Fibroblast of skin of right quadriceps (primary cell): ENCODE results near the gene LENG9.
"Not testable (repeated sequence)": the region's sequence is repeated elsewhere in the genome, so short reads cannot be mapped to it uniquely, and the experiment has no call there.

Experiments
- DNase-seq: peaks from one replicate; pipeline ENCODE4 v3.0.0-alpha.2; 2013

The LENG9 gene

GRCh38 chr19:54457773-54458647 lies 5.6 kb downstream of the LENG9 start:
- DNase-seq = no peak

DNA sequence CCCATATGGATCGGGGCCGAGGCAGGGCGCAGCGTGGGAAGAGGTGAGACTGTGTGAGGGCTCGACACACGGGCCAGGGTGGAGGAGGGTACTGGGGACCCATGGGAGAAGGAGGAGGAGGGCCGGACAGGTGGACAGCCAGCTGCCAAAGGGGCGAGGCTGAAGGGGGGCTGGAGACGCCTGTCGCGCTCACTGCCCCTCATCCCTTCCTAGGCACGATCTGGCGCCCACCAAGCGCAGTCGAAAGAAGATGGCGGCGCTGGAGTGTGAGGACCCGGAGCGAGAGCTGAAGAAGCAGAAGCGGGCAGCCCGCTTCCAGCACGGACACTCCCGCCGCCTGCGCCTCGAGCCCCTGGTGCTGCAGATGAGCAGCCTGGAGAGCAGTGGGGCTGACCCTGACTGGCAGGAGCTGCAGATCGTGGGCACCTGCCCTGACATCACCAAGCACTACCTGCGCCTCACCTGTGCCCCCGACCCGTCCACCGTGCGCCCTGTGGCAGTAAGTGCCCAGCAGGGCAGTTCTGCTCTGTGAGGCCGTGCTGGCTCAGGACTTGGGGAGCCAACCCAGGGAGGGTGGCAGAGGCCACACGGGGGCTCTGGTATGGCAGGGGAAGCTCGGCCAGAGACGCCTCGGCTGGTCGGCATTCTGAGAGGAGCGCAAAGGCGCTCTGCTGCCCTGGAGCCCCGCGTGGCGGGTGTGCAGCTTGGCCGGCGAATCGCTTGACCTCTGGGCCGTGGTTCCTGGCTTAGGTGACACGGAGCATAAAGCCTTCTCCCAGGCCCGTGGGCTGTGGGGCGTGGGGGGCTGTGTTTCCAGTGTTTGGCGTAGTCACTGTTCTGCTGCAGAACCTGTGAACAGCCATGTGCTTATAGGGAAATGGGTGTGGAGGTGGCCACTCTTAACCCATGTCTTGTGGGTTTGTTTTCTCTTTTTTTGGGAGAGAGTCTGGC lies 6.9 kb downstream of the LENG9 start:
- DNase-seq = no peak

DNA sequence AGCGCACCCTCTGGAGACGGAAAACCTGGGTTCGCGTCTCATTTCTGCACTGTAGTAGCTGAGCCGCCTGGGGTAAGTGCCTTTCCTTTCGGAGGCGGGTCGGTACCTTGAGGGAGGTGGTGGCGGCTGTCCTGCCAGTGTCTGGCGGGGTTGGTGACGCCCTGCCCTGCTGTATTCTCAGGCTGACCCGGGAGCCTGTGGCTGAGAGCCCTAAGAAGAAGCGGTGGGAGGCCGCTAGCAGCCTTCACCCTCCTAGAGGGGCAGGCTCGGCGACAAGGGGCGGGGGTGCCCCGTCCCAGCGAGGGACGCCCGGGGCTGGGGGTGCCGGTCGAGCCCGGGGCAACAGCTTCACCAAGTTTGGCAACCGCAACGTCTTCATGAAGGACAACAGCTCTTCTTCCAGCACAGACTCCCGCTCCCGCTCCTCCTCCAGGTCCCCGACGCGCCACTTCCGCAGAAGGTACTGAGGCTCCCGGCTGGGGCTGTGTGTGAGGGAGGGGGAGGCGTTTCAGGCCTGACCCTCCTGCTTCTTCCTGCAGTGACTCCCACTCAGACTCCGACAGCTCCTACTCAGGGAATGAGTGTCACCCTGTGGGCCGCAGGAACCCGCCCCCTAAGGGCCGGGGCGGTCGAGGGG lies 7.7 kb downstream of the LENG9 start:
- DNase-seq = no peak

GRCh38 chr19:54454781-54455675 lies 8.6 kb downstream of the LENG9 start:
- DNase-seq = no peak

DNA sequence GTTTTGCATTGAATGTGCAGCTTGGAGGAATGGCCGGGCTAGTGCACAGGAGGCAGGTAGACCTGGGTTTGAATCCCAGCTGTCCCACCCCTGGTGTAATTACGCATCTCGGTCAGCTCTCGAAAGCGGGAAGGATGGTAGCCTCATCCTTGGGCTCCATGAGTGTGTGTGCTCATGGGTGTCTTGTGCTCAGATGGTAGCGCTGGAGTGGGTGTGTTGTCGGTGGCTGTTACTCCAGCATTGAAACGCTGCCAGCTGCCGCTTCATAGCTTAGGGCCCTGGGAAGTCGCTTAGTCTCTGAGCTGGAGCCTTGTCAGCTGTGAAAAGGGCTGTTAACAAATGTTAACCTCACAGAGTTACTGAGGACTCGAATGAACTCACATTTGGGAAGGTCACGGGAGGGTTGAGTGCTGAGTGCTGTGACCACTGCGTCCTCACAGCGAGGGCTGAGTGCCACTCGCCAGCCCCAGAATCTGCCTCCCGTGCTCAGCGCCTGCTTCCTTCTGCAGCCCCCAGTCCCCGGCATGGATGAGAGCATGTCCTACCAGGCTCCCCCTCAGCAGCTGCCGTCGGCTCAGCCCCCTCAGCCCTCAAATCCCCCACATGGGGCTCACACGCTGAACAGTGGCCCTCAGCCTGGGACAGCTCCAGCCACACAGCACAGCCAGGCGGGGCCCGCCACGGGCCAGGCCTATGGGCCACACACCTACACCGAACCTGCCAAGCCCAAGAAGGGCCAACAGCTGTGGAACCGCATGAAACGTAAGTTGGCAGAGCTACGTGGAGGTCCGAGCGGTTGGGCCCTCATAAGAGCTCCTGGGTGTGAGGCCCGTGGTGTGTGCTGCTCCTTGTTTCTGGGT lies 9.4 kb downstream of the LENG9 start:
- DNase-seq = no peak

- DNase-seq = no peak
Observed at GRCh38 chr19:54452626-54453025, 11.0 kb downstream of the LENG9 start.

GRCh38 chr19:54451997-54452396 lies 11.6 kb downstream of the LENG9 start:
- no peak for DNase-seq

DNA sequence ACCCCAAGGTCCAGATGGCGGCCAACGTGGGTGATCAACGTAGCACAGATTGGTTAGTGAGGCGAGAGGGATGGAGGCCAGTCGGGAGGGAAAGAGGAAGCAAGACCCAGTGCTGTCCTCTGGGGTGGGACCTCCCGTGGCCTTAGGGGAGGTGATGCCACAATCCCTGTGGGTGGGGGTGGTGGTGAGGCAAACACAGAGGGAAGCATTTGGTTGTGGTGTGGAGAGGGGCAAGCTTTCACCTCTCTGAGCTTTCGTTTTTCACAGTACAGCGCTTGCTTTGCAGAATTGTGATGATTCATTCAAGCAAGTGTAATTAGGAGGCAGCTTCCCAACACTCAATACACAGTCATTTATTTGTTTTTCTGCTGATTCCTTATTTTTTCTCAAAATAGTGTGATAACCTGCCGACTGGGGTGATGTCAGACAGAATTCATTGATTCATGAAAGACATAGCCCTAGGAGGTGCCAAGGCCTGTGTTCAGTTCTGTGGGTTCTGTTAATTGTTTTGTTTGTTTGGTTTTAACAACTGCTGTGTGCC lies 12.2 kb downstream of the LENG9 start:
- no peak for DNase-seq

- DNase-seq = no peak
Observed at GRCh38 chr19:54449701-54450069, 13.9 kb downstream of the LENG9 start.

GRCh38 chr19:54448774-54449700 lies 14.5 kb downstream of the LENG9 start, which contains the start of gene LENG8:
LENG8 (plus strand) TSS chr19:54449199; CDS start chr19:54451345, 2,146 bp downstream.
- peak; percentile 97 for DNase-seq

DNA sequence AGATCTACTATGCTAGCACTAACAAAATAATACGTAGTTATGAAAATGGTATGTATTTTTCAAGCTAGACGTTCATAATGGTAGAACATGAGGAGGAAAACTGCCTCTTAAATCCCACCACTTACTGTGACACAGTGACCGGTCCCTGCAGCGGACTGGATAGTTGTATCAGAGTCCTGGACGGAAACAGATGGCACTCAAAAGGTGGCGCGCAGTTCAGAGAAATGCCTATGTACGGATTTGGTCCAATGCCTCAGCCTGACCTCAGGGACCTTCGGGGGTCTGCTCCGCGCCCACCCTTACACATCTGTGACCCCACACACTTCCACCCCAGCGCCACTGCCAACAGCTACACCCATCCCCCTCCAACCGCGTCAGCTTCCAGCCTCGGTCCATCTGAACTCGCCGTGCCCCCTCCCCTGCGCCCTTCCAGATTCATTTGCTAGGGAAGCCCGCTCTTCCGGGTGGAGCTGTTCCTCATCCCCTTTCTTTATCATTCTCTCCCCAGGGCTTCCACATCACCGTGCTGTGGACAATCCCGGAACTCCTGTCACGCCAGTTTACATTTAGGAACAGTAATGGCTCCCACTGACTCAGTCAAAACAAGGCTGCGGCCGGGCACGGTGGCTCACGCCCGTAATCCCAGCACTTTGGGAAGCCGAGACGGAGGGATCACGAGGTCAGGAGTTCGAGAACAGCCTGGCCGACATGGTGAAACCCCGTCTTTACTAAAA lies 15.4 kb downstream of the LENG9 start:
- peak; percentile 57 for DNase-seq

- not testable (repeated sequence) for DNase-seq
Observed at GRCh38 chr19:54446349-54446748, 17.2 kb downstream of the LENG9 start.

GRCh38 chr19:54444737-54445136 lies 18.8 kb downstream of the LENG9 start:
- DNase-seq = no peak

DNA sequence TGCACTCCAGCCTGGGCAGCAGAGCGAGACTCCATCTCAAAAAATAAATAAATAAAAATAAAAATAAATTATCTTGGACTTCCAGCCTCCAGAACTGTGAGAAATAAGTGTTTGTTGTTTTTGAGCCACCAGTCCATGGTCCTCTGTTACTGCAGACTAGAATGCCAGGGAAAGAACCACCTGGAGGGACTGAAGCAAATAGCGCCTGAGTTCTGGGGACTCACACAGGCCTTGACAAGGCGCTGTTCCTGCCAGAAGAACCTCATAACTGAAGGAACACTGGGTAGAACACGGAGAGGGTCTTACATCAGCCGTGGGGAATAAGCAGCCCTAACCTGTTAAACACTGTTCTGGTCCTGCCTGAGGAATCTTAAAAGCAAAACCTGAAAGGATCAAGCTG lies 22.9 kb downstream of the LENG9 start:
- DNase-seq = no peak

DNA sequence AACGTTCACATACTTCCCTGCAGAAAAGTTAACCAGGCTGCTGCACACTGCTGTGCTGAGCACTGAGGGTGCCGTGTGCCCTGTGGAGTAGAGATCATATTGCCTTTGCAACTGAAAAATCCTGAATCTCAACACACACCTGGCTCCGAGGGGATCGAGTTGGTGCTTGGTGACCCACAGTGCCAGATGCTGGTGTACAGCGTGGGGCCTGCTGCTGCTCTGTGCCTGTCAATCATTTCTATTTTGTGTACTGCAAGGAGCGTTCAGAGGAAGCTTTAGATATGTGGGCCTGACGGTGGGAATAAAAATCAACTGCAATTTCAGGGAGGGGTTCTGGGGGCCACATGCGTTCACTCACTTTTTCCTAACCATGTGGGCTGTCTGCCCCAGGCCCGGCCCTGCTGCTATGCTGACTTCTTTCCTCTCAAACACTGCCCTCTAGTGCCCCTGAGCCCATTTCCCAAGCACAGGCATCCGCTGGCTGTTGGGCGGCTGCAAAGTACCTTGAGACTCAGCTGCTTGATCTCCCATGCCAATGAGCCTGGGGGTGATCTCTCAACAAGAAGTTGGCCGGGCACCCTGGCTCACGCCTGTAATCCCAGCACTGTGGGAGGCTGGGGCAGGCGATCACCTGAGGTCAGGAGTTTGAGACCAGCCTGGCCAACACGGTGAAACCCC lies 24.3 kb downstream of the LENG9 start:
- DNase-seq = peak; percentile 35

DNA sequence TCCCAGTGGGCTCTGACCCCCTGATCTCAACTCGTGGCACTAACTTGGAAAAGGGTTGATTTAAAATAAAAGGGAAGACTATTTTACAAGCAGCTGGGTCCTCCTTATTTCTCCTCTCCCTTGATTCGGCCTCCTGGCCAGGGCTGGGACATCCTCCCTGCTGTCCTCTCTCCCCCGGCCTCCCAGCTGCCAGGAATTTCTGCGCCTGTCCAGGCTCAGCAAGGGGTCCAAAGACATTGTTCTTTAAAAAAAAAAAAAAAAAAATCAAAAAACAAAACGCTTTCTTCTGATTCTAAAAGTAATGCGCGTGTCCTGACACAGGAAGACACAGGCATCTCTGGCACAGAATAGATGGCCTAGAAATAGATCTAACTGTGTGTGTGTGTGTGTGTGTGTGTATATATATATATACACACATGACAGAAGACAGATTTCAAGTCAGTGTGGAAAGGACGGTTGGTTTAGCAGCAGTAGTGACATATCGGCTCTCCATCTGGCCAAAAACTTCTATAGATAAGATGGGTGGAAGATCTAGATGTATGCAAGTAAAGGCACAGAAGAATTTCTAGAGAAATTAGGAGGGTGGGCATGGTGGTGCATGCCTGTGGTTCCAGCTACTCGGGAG lies 26.8 kb downstream of the LENG9 start:
- DNase-seq = no peak

GRCh38 chr19:54436031-54436523 lies 27.5 kb downstream of the LENG9 start:
- no peak for DNase-seq
